Measurements from ENCODE around the gene CDHR2.

Gene CDHR2

GRCh38 chr5:176548967-176549444, at the start of gene CDHR2:
Gene CDHR2, plus strand, starts transcription at chr5:176549342. Its CDS starts 16,011 bp downstream, at chr5:176565353.
- DNase-seq (no peak), ATAC-seq (no peak)

GRCh38 chr5:176500511-176500910, 48.6 kb upstream of the CDHR2 start:
- no peak for ATAC-seq
- DNase-seq: no peak

- DNase-seq (no peak), ATAC-seq (no peak)
These were observed 47.8 kb upstream of the CDHR2 start for GRCh38 chr5:176501333-176501732.

- no peak for ATAC-seq
These were observed 45.6 kb upstream of the CDHR2 start for GRCh38 chr5:176503496-176503895.

GRCh38 chr5:176507911-176508310, 41.2 kb upstream of the CDHR2 start:
- ATAC-seq: no peak
- no peak for DNase-seq

More at GRCh38 chr5:176503496-176503895, 45.6 kb upstream of the CDHR2 start:
- DNase-seq: no peak

GRCh38 chr5:176508603-176509002, 40.5 kb upstream of the CDHR2 start:
- no peak for DNase-seq
- ATAC-seq: no peak

- ATAC-seq (no peak), DNase-seq (no peak)
These were observed 35.4 kb upstream of the CDHR2 start for GRCh38 chr5:176513788-176514187.

- ATAC-seq (no peak), DNase-seq (no peak)
These were observed 34.7 kb upstream of the CDHR2 start for GRCh38 chr5:176514244-176514950.

- ATAC-seq (no peak), DNase-seq (no peak)
These were observed 33.7 kb upstream of the CDHR2 start for GRCh38 chr5:176515396-176515795.

GRCh38 chr5:176517053-176517661, 32.0 kb upstream of the CDHR2 start:
- DNase-seq: no peak
- ATAC-seq: no peak

- DNase-seq: no peak
- ATAC-seq: no peak
These were observed 29.1 kb upstream of the CDHR2 start for GRCh38 chr5:176519810-176520720.

- ATAC-seq (no peak), DNase-seq (no peak)
These were observed 27.9 kb upstream of the CDHR2 start for GRCh38 chr5:176521286-176521685.

GRCh38 chr5:176521699-176522263, 27.4 kb upstream of the CDHR2 start:
- no peak for DNase-seq
- no peak for ATAC-seq

- no peak for DNase-seq
- ATAC-seq: no peak
These were observed 25.0 kb upstream of the CDHR2 start for GRCh38 chr5:176524138-176524537.

- DNase-seq: no peak
- no peak for ATAC-seq
These were observed 24.2 kb upstream of the CDHR2 start for GRCh38 chr5:176524987-176525386.

- no peak for ATAC-seq
- DNase-seq: no peak
These were observed 23.5 kb upstream of the CDHR2 start for GRCh38 chr5:176525677-176526076.

GRCh38 chr5:176526462-176526861, 22.7 kb upstream of the CDHR2 start:
- no peak for DNase-seq
- no peak for ATAC-seq

GRCh38 chr5:176527246-176528222, 21.6 kb upstream of the CDHR2 start:
- DNase-seq (no peak), ATAC-seq (no peak)

GRCh38 chr5:176528301-176528700, 20.8 kb upstream of the CDHR2 start:
- DNase-seq (no peak), ATAC-seq (no peak)

- no peak for ATAC-seq
- no peak for DNase-seq
These were observed 20.4 kb upstream of the CDHR2 start for GRCh38 chr5:176528761-176529115.

- ATAC-seq (no peak), DNase-seq (no peak)
These were observed 19.9 kb upstream of the CDHR2 start for GRCh38 chr5:176529116-176529740.
